Measurements from ENCODE around the gene CRBN.

DNA sequence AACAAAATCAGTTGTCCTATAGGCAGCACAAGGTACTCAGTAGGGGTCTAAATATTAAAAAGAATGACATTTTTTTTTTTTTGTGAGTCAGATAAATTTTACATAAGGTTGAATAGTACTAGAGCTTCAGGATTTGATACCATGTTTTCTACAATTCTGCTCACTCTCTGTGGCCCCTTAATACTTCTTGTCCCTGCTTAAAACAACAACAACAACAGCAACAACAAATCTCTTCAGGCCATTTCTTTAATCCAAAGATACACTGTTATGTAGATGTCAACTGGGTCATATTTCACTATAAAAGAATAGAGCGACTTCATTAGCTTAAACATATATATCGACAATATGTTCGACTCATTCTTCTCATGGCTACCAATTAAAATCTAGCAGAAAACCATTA lies 72.3 kb downstream of the CRBN start:
- no peak for TF ChIP-seq POLR2A (IDR thresholded peaks at IDR 0.05; ENCODE audit: extremely low read depth, insufficient read length)
- TF ChIP-seq, protein P1, sequence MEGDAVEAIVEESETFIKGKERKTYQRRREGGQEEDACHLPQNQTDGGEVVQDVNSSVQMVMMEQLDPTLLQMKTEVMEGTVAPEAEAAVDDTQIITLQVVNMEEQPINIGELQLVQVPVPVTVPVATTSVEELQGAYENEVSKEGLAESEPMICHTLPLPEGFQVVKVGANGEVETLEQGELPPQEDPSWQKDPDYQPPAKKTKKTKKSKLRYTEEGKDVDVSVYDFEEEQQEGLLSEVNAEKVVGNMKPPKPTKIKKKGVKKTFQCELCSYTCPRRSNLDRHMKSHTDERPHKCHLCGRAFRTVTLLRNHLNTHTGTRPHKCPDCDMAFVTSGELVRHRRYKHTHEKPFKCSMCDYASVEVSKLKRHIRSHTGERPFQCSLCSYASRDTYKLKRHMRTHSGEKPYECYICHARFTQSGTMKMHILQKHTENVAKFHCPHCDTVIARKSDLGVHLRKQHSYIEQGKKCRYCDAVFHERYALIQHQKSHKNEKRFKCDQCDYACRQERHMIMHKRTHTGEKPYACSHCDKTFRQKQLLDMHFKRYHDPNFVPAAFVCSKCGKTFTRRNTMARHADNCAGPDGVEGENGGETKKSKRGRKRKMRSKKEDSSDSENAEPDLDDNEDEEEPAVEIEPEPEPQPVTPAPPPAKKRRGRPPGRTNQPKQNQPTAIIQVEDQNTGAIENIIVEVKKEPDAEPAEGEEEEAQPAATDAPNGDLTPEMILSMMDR (IDR thresholded peaks at IDR 0.05; ENCODE audit: low read depth, low read length), result no peak
- no peak for TF ChIP-seq MYC (IDR thresholded peaks at IDR 0.05; ENCODE audit: low read depth, low read length)
